ENCODE results near the gene CCDC88B.

CCDC88B gene

DNA sequence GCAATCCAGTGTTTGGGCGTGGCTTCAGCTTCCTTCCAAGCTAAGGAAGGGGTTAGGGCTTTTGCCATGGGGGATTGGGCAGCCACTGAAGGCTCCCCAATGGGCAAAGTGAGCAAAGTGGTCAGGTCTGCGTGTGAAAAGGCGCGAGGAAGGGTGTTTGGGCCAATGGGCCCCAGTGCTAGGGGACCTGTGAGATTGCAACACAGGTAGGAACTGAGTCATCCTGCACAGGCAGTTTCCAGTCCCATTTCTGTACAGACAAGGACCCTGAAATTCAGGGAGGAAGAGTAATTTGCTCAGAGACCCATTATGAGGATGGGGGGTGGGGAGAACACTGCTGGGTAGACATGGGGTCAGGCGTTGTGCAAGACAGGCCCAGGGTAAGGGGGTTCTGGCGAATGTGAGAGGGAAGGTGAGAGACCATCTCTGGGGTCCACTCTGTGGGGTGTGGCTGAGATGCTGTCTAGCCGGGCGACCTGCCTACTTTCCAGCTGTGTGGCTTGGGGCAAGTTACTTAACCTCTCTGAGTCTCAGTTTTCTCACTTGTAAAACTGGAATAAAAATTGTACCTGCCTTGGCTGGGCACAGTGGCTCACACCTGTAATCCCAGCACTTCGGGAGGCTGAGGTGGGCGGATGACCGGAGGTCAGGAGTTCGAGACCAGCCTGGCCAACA lies 7.3 kb downstream of the CCDC88B start:
- no peak for DNase-seq (ENCODE audit: low read depth, low spot score)

DNA sequence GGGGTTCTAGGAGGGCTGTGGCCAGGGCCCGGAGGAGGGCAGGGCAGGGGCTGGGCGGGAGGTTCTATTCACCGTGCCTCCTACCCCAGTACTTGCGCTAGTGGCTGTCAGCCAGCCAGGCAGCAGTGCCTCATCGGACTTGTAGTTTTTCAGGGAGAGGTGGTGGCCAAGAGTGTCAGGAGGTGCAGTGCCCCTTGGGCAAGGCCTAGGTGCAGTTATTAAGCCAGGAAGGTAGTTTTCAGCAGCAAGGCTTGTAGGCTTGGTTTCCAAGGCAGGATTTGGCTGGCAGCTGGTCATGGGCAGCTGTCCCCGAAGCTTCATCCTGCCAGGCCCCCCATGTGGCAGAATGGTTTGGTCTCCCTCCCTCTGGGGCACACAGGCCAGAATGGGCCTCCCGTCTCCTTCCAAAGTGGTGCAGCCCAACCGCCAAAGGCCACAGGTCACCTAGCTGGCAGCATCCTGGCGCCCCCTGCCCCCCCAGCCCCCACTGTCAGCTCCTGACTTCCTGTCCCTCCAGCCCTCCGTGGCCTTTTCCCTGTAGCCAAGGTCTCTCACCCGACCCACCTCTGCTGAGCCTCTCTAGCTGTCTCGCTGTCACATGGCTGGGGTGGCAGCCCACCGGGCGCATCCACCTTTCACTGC lies 8.5 kb downstream of the CCDC88B start:
- no peak for DNase-seq (ENCODE audit: low read depth, low spot score)

DNA sequence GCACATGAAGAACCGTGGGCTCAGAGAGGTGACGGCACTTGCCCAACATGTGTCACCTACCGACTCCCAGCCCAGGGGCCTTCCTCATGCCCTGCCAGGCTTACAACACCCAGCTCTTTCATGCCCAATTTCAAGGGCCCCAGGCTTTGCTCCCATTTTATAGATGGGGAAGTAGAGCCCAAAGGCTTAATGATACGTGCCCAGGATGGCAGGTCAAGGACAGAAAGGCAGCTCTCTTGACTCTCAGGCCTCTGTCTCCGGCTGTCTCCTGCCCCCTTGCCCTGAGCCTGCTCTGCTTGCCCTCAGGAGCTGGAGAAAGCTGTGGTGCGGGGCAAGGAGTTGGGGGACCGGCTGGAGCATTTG lies 9.0 kb downstream of the CCDC88B start:
- no peak for DNase-seq (ENCODE audit: low read depth, low spot score)

DNA sequence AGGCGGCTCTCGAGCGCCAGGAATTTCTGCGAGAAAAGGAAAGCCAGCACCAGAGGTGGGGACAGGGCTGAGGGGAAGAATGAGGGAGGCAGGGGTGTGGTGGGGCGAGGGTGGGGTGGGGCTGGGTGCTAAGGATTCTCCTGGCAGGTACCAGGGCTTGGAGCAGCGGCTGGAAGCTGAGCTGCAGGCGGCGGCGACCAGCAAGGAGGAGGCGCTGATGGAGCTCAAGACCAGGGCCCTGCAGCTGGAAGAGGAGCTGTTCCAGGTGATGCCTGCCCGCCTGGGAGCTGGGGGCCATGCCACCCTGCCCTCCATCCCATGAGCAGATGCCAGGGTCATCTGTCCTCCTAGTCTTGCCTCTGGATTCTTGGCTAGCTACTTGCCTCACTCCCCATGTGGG lies 9.4 kb downstream of the CCDC88B start:
- DNase-seq (ENCODE audit: low read depth, low spot score) = no peak

DNA sequence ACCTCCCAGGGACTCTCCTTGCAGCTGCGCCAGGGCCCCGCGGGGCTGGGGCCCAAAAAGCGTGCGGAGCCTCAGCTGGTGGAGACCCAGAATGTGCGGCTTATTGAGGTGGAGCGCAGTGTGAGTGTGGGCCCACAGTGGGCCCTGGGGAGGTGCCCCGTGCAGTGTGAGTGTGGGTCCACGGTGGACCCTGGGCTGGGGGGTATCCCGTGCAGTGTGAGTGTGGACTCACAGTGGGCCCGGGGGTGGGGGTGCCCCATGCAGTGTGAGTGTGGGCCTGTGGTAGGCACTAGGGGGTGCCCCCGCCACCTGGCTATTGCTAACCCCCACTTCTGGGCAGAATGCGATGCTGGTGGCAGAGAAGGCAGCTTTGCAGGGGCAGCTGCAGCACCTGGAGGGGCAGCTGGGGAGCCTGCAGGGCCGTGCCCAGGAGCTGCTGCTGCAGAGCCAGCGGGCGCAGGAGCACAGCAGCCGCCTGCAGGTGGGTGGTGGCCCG lies 11.2 kb downstream of the CCDC88B start:
- DNase-seq (ENCODE audit: low read depth, low spot score) = no peak

DNA sequence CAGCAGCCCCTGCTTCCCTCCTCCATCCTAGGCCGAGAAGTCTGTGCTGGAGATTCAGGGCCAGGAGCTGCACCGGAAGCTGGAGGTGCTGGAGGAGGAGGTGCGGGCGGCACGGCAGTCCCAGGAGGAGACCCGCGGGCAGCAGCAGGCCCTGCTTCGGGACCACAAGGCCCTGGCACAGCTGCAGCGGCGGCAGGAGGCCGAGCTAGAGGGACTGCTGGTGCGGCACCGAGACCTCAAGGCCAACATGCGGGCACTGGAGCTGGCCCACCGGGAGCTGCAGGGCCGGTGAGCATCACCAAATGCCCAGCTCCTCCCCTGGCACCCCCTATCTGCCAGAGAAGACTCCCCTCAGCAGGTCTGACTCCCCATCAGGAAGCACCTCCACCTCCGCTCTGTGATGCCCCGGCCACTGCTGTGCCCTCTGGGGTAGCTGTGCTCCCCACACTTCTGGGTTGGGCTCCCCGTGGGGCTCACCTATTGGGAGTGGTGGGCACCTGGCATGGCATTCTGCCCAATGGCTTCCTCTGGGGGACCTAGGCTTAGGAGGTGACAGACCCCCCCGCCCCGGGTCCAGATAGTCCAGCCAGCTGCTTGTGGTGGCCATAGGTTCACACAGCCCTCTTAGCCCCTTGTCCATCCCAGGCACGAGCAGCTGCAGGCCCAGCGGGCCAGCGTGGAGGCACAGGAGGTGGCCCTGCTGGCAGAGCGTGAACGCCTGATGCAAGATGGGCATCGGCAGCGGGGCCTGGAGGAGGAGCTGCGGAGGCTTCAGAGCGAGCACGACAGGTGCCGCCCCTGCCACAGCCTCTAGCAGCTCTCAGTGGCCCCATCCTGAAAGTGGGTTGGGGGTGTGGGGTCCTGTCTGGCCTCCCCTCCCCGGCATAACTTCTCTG lies 12.3 kb downstream of the CCDC88B start:
- no peak for DNase-seq (ENCODE audit: low read depth, low spot score)

DNA sequence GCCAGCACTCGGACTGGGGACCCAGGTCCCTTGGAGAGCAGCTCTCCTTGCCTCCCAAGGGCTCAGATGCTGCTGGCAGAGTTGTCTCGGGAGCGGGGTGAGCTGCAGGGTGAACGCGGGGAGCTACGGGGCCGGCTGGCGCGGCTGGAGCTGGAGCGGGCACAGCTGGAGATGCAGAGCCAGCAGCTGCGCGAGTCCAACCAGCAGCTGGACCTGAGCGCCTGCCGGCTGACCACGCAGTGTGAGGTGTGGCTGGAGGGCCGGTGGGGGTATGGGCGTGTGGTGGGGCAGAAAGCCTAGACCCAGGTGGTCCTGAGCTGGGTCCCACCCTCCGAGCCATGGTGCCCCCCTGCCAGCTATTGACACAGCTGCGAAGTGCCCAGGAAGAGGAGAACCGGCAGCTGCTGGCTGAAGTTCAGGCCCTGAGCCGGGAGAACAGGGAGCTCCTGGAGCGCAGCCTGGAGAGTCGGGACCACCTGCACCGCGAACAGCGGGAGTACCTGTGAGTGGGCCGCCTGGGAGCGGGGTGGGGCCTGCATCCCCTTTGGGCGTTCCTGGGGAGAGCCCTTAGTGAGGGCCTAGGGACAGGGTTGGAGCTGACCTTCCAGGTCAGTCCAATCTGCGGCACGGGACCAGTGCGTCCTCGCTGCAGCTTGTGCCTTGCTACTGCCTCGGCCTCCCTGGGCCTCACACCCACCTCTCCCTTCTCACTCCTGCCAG lies 13.2 kb downstream of the CCDC88B start:
- no peak for DNase-seq (ENCODE audit: low read depth, low spot score)

DNA sequence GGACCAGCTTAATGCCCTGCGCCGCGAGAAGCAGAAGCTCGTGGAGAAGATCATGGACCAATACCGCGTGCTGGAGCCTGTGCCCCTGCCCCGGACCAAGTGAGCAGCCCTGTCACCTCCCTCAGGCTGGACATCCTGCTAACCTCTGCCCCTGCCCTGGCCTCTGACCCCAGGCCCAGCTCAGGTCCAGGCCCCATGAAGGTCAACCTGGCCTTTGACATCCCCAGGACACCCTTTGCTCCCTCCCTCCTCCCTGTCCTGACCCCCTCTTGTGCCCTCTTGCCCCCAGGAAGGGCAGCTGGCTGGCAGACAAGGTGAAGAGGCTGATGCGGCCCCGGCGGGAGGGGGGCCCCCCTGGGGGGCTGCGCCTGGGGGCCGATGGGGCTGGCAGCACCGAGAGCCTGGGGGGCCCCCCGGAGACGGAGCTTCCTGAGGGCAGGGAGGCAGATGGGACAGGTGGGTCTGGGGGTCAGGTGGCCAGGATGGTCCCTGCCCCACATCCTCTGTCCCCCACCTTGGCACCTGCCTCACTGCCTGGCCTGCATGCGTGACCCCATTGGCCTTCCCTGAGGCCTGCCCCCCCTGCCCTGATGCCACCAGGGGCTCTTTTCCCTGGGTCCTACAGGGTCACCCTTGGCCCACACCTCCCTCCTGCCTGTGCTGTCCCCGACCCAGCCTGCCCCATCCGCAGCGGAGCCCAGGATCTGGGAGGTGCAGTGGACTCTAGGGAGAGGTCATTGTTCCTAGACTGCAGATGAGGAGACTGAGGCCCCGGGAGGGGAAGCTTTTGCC lies 13.9 kb downstream of the CCDC88B start:
- DNase-seq (ENCODE audit: low read depth, low spot score) = no peak

DNA sequence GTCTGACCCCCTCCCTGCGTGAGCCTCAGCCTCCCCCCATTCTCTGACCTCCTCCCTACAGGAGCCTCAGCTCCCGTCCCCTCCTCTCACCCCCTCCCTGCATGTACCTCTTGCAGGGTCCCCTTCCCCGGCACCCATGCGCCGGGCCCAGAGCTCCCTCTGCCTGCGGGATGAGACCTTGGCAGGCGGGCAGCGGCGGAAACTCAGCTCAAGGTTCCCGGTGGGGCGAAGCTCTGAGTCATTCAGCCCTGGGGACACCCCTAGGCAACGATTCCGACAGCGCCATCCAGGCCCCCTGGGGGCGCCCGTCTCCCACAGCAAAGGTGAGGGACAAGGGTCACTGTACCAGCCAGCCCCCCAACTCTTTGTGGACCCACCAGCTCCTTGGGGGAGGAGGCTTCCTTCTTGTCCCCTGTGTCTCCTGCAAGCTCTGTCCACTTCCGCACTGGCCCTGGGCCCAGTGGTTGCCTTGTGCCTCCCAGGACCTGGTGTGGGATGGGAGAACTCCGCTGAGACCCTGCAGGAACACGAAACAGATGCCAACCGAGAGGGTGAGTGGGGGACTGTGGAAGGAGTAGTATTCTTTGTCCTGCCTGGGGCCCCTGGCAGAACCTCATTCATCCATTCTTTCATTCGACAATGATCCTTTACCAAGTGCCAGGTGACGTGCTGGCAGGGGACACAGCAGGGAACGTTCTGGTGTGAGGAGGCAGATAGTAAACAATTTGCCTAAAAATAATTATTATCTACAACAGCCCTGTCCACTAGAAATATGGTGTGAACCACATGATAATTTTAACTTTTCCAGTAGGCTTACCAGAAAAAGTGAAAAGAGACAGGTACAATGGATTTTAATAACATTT lies 15.3 kb downstream of the CCDC88B start:
- DNase-seq (ENCODE audit: low read depth, low spot score) = no peak

DNA sequence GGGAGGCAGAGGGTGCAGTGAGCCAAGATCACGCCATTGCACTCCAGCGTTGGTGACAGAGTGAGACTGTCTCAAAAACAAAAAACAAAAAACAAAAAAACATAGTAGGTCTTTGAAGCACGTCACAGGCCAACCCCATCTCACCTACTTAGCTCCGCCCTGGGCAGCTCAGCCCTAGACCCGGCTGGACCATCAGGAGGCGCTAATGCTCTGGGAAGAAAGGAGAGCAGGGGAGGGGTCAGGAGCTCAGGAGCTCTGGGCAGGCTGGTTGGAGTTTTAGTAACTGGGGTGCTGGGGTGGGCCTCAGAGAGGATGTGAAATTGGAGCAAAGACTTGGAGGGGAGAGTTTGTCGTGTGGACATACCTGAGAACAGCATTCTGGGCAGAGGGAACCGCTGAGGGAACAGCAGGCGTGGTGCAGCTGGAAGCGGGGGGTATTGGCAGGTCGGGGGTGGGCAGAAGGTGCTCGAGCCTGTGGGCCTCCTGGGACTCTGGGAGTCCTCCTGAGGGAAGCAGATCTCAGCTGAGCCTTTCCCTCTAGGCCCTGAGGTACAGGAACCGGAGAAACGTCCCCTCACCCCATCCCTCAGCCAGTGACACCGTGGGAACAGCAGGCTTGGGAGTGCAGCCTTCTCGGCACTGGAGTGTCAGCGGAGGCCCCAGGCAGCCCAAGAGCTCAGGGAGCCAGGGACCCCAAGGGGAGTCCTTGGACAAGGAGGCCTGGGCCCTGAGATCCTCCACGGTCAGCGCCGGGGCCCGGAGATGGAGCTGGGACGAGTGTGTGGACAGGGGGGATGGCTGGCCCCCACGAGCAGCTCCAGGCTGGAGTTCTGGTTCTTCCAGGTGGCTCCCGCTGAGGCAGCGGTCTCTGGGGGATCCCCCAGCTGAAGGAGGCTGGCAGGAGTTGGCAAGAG lies 16.8 kb downstream of the CCDC88B start:
- DNase-seq (ENCODE audit: low read depth, low spot score) = no peak

DNA sequence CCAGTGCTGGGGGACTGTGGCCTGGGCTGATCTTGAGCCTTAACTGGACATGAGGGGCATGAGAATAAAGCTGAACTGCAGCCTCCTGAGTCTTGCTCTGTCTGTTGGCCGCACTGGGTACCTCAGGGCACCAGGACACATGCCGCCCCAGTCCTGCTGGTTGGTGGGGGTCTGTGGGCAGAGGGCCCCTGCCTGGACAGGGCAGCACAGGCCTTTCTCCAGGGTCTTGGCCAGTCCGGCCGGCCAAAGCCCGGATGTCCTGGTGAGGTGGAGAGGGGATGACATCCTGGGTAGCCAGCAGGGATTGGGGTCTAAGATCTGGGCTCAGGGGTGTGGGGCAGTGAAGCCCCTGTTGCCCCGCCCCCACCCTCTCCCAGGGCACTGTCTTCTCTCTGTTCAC lies 17.4 kb downstream of the CCDC88B start:
- no peak for DNase-seq (ENCODE audit: low read depth, low spot score)

DNA sequence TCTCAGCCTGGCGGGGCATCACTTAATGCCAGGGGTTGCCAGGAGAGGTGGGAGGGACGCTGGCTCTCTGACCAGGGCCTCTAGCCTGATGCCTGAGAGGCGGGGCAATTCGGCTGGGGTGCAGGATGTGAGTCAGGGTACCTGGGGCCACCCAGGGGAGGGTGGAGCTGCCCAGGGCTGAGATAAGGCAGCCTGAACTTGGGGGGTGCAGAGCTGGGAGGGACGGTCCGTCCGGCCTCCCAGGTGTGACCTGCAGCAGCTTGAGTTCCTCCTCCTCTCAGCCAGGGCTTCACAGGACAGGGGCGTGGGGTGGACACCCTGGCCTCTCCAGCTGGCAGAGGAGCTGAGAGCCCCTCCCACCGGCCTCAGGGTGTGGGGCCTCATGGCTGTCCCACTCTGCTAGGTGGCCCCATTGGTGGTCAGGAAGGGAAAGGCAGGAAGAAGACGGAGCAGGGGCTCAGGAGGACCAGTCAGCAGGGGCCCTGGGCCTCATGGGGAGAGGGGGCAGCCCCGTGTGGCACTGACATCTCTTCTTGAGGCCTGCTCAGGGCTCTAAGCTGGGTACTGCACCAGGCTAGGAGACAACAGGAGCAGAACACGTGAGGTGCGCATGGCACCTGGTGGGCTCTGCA lies 18.0 kb downstream of the CCDC88B start:
- DNase-seq (ENCODE audit: low read depth, low spot score) = no peak

DNA sequence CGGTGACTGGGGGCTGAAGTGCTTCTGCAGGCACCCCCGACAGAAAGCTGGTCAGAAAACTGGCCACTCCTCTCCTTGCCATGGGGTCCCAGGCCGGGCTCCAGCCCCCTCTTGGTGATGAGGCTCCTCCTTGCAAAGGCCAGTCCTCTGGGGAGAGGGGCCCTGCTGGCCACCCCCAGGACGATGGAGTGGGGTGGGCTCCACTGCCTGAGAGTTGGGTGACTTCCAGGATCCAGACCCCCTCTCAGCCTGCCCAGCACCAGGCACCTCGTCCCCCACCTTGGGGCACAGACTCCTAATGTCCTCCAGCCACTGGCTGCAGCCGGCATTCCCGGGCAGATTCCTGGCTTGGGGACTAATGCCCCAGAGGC lies 18.5 kb downstream of the CCDC88B start:
- no peak for DNase-seq (ENCODE audit: low read depth, low spot score)

DNA sequence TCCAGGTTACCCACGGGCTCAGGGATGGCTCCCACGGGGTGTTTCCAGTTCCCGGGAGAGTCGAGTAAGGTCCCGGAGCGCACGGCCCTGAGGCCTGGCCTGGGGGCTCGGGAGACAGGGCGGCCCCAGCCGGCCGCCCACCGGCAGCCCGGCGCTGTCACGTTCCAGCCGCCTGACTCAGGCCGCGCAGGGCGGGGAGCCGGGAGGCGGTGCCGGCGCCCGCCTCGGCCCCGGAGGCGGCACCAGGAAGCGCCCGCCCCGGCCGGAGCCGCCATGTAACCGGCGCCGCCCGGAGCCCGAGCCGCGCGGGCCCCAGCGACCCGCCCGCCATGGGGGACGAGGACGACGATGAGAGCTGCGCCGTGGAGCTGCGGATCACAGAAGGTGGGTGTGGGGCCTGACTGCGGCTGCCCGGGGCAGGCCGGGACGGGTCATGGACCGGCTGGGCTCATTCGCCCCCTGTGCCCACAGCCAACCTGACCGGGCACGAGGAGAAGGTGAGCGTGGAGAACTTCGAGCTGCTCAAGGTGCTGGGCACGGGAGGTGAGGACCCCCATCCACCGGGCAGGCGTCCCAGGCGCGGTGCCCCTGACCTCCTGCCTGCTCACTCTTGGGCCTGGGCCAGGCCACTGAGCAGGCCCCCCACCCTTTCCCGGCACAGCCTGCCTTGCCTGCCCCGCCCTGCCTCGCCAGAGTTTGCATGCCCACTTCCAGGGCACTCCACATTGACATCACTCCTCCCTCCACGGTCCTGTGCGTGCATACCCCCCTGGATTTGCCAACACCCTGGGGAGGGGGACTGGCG lies 19.1 kb downstream of the CCDC88B start, which contains the start of gene RPS6KA4:
TSS of gene RPS6KA4 (plus strand) at position 256 of the 805 bp plus-strand sequence. CDS start at position 330, 74 bp downstream.
- no peak for DNase-seq (ENCODE audit: low read depth, low spot score)

DNA sequence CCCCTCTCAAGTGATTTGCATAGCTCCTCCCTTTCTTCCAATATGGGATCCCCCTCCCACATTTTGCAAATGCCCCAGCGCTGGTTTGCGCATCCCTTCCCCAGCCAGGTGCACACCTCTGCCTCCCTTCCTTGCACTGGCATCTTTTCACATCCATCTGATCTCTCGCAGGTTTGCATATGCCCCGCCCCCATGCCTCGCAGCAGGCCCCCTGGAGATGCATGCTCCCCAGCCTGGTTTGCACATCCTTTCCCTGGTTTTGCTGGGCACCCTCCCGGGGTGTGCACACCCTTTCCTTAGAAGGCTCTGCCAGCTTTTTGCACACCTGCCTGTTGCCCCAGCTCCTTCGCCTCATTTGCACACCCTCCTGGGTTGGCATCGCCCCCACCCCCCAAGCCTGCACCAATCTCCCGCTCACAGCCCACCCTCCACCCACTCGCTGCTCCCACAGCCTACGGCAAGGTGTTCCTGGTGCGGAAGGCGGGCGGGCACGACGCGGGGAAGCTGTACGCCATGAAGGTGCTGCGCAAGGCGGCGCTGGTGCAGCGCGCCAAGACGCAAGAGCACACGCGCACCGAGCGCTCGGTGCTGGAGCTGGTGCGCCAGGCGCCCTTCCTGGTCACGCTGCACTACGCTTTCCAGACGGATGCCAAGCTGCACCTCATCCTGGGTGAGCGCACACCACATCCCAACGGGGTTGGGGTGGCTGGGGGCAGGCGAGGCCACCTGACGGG lies 19.9 kb downstream of the CCDC88B start:
- DNase-seq (ENCODE audit: low read depth, low spot score) = no peak

DNA sequence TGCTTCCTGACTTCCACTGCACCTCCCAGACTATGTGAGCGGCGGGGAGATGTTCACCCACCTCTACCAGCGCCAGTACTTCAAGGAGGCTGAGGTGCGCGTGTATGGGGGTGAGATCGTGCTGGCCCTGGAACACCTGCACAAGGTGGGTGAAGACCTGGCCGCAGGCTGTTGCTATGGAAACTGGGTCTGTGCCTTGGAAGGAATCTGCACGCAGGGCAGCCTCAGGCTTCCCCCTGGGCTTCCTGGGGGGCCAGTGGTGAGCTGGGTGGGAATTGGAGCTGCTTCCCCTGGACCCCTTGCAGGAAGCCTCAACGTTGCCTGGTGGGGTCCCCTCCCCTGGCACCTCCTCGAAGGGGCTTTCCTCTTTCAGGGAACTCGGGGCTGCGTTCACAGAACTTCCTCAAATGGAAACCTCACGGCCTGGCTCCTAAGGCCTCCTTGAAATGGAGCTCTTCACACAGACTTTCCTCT lies 20.5 kb downstream of the CCDC88B start:
- no peak for DNase-seq (ENCODE audit: low read depth, low spot score)

DNA sequence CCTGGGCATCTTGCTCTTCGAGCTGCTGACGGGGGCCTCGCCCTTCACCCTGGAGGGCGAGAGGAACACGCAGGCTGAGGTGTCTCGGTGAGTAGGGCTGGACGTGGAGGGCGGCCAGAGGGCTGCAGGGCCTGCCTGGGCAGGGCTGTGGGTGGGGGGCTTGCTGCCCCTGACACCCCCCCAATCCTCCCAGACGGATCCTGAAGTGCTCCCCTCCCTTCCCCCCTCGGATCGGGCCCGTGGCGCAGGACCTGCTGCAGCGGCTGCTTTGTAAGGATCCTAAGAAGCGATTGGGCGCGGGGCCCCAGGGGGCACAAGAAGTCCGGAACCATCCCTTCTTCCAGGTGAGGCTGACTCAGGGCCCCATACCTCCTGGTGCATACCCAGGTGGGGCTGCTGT lies 21.7 kb downstream of the CCDC88B start:
- no peak for DNase-seq (ENCODE audit: low read depth, low spot score)
